GM18499 (cell line): Measurements from ENCODE around the gene COL5A1.
"Not testable (repeated sequence)": the region's sequence is repeated elsewhere in the genome, so short reads cannot be mapped to it uniquely, and the experiment has no call there.

Source experiments
- ATAC-seq: cut with Tn5 transposase; IDR thresholded peaks from one replicate; pipeline ENCODE4 v1.9.1; 2021; ENCODE audit warnings: moderate number of reproducible peaks; ENCODE audit not compliant: insufficient read depth, unreplicated experiment

COL5A1 gene

GRCh38 chr9:134670851-134671281, 29.3 kb downstream of the COL5A1 start:
- no peak for ATAC-seq

- ATAC-seq, result no peak
Observed at GRCh38 chr9:134671341-134672113, 29.9 kb downstream of the COL5A1 start.

DNA sequence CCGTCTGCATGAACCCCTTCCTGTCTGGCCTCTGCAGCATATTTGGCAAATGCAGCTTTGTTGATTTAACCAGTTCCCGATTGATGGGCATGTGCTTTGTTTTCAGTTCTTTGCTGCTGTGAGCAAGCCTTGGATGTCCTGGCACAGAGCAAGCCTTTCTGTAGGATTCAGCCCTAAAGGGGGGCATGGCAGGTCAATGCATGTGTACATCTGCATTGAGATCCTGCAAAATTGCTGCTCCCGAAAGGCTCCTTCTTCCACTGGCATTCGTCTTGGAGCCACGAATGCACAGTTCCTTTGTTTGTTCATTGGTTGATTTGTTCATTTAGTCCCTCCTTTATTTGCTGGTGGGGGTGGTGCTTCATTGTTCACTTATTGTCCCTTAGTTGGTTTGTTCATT, 34.8 kb downstream of the COL5A1 start:
- no peak for ATAC-seq

GRCh38 chr9:134676886-134677285, 35.3 kb downstream of the COL5A1 start:
- ATAC-seq, result no peak

- no peak for ATAC-seq
Observed at GRCh38 chr9:134677743-134678142, 36.1 kb downstream of the COL5A1 start.

- no peak for ATAC-seq
Observed at GRCh38 chr9:134678206-134678605, 36.6 kb downstream of the COL5A1 start.

- ATAC-seq, result no peak
Observed at GRCh38 chr9:134678666-134679443, 37.3 kb downstream of the COL5A1 start.

GRCh38 chr9:134679616-134680392, 38.2 kb downstream of the COL5A1 start:
- ATAC-seq, result no peak

- ATAC-seq, result no peak
Observed at GRCh38 chr9:134680393-134681060, 38.9 kb downstream of the COL5A1 start.

DNA sequence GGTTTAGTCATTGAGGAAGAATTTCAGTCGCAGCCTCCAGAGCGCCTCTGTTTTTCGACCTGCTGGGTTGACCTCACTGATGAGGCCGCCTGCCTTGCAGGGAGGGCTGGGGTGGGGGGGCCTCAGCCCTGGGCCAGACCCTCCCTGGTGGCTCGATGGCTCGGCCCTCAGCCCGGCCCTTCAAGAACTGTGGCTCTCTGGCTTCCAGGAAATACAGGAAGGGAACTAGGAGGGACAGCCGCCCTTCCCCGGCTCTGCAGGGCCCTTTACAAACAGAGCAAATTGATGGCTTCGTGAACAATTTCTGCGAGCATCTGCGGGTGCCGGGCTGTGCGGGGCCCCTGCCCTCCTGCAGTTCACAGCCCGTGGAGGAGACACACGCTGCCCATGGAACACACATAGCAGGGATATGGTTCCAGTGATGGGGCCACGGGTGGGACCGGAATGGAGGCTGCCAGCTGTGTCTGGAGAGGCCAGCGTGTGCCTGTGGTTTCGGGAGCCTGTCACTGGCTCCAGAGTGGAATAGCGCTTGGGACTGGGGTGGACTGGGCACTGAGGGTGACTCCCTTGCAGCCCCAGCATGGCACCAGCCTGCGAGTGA, 39.6 kb downstream of the COL5A1 start:
- ATAC-seq, result no peak

DNA sequence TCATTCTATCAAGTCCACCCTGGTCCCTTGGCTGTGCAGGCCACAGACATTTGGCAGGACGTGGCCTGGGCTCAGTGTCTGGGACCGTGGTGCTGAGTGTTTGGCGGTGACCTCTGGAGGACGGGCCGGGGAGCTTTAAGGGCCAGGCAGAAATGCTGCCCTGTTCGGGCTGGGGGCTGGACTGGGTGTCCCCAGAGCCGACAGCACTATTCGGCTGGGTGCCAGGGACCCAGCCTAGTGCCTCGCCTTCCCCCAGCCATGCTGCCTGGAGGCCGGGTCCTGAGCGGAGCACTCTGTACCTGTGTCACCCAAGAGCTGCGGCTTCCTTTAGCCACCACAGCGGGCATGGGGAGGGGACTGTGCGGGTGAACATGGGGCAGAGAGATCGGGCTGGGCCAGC, 40.4 kb downstream of the COL5A1 start:
- ATAC-seq, result no peak

GRCh38 chr9:134682651-134683364, 41.2 kb downstream of the COL5A1 start:
- ATAC-seq, result no peak

GRCh38 chr9:134683714-134684374, 42.2 kb downstream of the COL5A1 start:
- no peak for ATAC-seq

- ATAC-seq, result no peak
Observed at GRCh38 chr9:134684375-134684723, 42.7 kb downstream of the COL5A1 start.

GRCh38 chr9:134684941-134685340, 43.3 kb downstream of the COL5A1 start:
- not testable (repeated sequence) for ATAC-seq

DNA sequence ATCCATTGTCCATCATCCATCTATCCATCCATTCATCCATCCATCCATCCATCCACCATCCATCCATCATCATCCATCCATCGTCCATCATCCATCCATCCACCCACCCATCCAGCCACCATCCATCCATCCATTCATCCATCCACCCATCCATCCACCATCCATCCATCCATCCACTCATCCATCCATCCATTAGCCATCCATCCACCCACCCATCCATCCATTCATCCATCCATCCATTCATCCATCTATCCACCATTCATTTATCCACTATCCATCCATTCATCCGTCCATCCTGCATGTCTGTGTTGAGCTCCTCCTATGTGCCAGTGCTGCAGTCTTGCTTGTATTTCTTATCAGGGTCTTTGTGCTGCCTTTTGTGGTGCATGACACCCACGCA, 44.2 kb downstream of the COL5A1 start:
- ATAC-seq, result no peak

DNA sequence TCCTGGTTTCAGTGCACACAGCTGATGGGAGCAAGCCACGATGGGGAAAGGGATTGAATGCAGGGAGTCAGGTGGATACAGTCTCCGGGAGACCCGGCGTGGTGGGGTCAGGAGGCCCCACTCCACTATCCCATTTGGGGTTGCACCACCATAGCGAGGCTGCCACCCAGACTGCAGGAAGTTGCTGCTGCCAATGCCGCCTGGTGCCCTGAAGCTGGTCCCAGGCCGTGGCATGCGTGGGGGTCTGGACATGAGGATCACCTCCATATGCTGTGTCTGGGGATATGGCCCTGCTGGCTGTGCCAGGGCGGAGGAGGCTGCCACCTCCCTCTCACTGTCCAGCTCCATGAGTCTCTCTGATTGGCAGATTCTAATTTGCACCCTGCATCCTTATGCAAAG, 45.3 kb downstream of the COL5A1 start:
- ATAC-seq, result no peak

DNA sequence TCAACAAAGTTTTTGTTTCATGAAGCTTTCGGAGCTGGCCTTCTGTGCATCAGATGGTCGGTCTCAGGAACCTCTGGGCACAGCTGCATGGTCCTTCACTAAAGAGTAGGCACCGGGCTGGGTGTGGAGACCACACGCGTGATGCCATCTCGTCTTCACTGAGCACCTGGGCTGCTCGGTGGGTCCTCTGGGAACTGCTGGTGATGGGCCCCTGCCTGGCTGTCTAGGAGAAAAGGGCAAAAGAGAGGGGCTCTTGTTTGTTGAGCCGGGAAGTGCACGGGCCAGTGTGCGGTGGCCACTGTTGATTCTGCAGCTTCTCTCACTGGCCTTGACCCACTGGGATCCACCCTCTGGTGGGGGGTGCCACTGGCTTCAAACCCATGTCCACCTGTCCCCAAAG, 46.0 kb downstream of the COL5A1 start:
- ATAC-seq, result no peak

- ATAC-seq, result no peak
Observed at GRCh38 chr9:134688231-134688630, 46.6 kb downstream of the COL5A1 start.
